Keratinocyte (primary cell): ENCODE data around the gene PTPRZ1.

Source experiments
- CTCF ChIP-seq, 3 experiments: IDR thresholded peaks in 1 of 3; conservative IDR thresholded peaks in 1 of 3; optimal IDR thresholded peaks in 1 of 3; 2 replicates in 2 of 3; 3 replicates in 1 of 3; pipeline versions ENCODE3 to v1.5.1; 2011; ENCODE audit warnings: low read length in 3 of 3, mild to moderate bottlenecking in 3 of 3, moderate library complexity in 2 of 3, control low read depth in 1 of 3, inconsistent platforms in 1 of 3; ENCODE audit not compliant: insufficient read depth in 2 of 3; ENCODE audit errors: extremely low read depth in 1 of 3
- EZH2 ChIP-seq: IDR thresholded peaks from one replicate; pipeline ENCODE4 v1.6.1; 2012; ENCODE audit warnings: inconsistent platforms, mild to moderate bottlenecking, low read length, moderate library complexity

GRCh38 chr7:121878918-121879464, 6.0 kb downstream of the PTPRZ1 start:
- TF ChIP-seq EZH2 (no peak), CTCF (optimal IDR thresholded peaks at IDR 0.05 in 1 of 3, IDR thresholded peaks at IDR 0.05 in 1 of 3, conservative IDR thresholded peaks at IDR 0.05 in 1 of 3; ENCODE audit: extremely low read depth in 1 of 3, insufficient read depth in 2 of 3, low read length in 3 of 3) (no peak)
